ENCODE results near the gene LRRC51. TPM values are rescaled to one million over a fixed set of nuclear protein-coding genes. Genes with fewer than 3 reads are reported as not detected.

The LRRC51 gene
- total and polyA plus RNA-seq, 7 donors = 4.0 to 10.4 (median 5.8) TPM

GRCh38 chr11:72116019-72116755, 35.5 kb downstream of the LRRC51 start:
- peaks cover 0 to 3% (median 0%) of the 10 kb centered on the region in 3 donors for H3K27me3 ChIP-seq (ENCODE audit: insufficient read depth in 3 of 3, low read length in 2 of 3)
- intact Hi-C loops (cut with DNase I) = loop anchor here (10.0 kb wide), 2 partner anchors 119 to 309 kb away; no protein-coding TSS in a partner anchor
- TF ChIP-seq CTCF (IDR thresholded peaks at IDR 0.05) = no peak
- H3K4me1 ChIP-seq = peaks cover 4% of the 10 kb centered on the region
- no peak overlapping the region for H3K4me3 ChIP-seq
- 92 to 95% (median 92%) methylated on average over 6 of the region's 6 CpGs for WGBS, 3 donors
- no peaks in the 10 kb centered on the region for H3K9me3 ChIP-seq
- no peak for DNase-seq
- H3K27ac ChIP-seq = no peak overlapping the region
- H3K36me3 ChIP-seq (ENCODE audit: insufficient read depth in 1 of 2, low read depth in 1 of 2) = no peaks in the 10 kb centered on the region
- ATAC-seq = no peak

GRCh38 chr11:72119198-72119597, 38.5 kb downstream of the LRRC51 start:
- no peak overlapping the region for H3K27ac ChIP-seq
- H3K36me3 ChIP-seq (ENCODE audit: insufficient read depth in 1 of 2, low read depth in 1 of 2) = no peaks in the 10 kb centered on the region
- no peak for DNase-seq
- no peak for TF ChIP-seq CTCF (IDR thresholded peaks at IDR 0.05)
- no peak overlapping the region for H3K4me3 ChIP-seq
- no peak for ATAC-seq
- no peaks in the 10 kb centered on the region for H3K9me3 ChIP-seq
- intact Hi-C loops (cut with DNase I) = loop anchor here (10.0 kb wide), 2 partner anchors 116 to 306 kb away; no protein-coding TSS in a partner anchor
- 74 to 87% (median 83%) methylated on average over 6 of the region's 6 CpGs for WGBS, 3 donors
- no peaks in the 10 kb centered on the region for H3K4me1 ChIP-seq
- H3K27me3 ChIP-seq (ENCODE audit: insufficient read depth in 3 of 3, low read length in 2 of 3) = peaks cover 0 to 3% (median 0%) of the 10 kb centered on the region in 3 donors

GRCh38 chr11:72120930-72121329, 40.3 kb downstream of the LRRC51 start:
- intact Hi-C loops (cut with DNase I) = no loop called here

GRCh38 chr11:72122607-72123006, 42.0 kb downstream of the LRRC51 start:
- 81 to 93% (median 86%) methylated on average over 1 of the region's 1 CpG for WGBS, 3 donors
- no peak for DNase-seq
- TF ChIP-seq CTCF (IDR thresholded peaks at IDR 0.05) = no peak

More at GRCh38 chr11:72120930-72121329, 40.3 kb downstream of the LRRC51 start:
- H3K36me3 ChIP-seq (ENCODE audit: insufficient read depth in 1 of 2, low read depth in 1 of 2) = no peaks in the 10 kb centered on the region
- H3K4me1 ChIP-seq = no peaks in the 10 kb centered on the region
- H3K27me3 ChIP-seq (ENCODE audit: insufficient read depth in 3 of 3, low read length in 2 of 3) = peaks cover 0 to 3% (median 0%) of the 10 kb centered on the region in 3 donors
- H3K4me3 ChIP-seq = no peak overlapping the region
- ATAC-seq (no peak), DNase-seq (no peak)
- no peak for TF ChIP-seq CTCF (IDR thresholded peaks at IDR 0.05)
- no peaks in the 10 kb centered on the region for H3K9me3 ChIP-seq
- no peak overlapping the region for H3K27ac ChIP-seq
- WGBS, 3 donors = 59 to 81% (median 72%) methylated on average over 2 of the region's 2 CpGs

More at GRCh38 chr11:72122607-72123006, 42.0 kb downstream of the LRRC51 start:
- Histone ChIP-seq H3K4me3 (no peak overlapping the region), H3K36me3 (ENCODE audit: insufficient read depth in 1 of 2, low read depth in 1 of 2) (no peaks in the 10 kb centered on the region), H3K27ac (no peak overlapping the region), H3K9me3 (no peaks in the 10 kb centered on the region), H3K27me3 (ENCODE audit: insufficient read depth in 3 of 3, low read length in 2 of 3) (peaks cover 0 to 3% (median 0%) of the 10 kb centered on the region in 3 donors), H3K4me1 (no peaks in the 10 kb centered on the region)
- no peak for ATAC-seq
- intact Hi-C loops (cut with DNase I) = no loop called here
